HL-60 (cell line): ENCODE measurements around the gene HIPK2.

Experiments
- CTCF ChIP-seq: IDR thresholded peaks from one replicate; pipeline ENCODE4 v1.5.1; 2011; ENCODE audit warnings: low read length, control low read depth, inconsistent platforms; ENCODE audit not compliant: insufficient read depth
- POLR2AphosphoS5 ChIP-seq: IDR thresholded peaks from 2 replicates; pipeline ENCODE4 v1.6.1; 2012; ENCODE audit warnings: low read depth
- REST ChIP-seq: IDR thresholded peaks from 2 replicates; pipeline ENCODE4 v1.6.1; 2012; ENCODE audit warnings: low read depth; ENCODE audit not compliant: insufficient replicate concordance

- TF ChIP-seq POLR2AphosphoS5 (no peak), CTCF (no peak), REST (no peak)
Measured at GRCh38 chr7:139762886-139763285, 14.9 kb downstream of the HIPK2 start.
